Measurements from ENCODE around the gene ZBBX. TPM values are rescaled to one million over a fixed set of nuclear protein-coding genes. Genes with fewer than 3 reads are reported as not detected.

ZBBX gene
- total and polyA plus RNA-seq, 2 of the 8 experiments (the other 6 are each of a cell fraction or from before 2014, with no cell fraction given) = 0.17 to 0.84 TPM

- no peak for TF ChIP-seq CHD7 (IDR thresholded peaks at IDR 0.05; ENCODE audit: insufficient replicate concordance, low read length)
- no peak for TF ChIP-seq RAD21 (IDR thresholded peaks at IDR 0.05 in 1 of 2, conservative IDR thresholded peaks at IDR 0.05 in 1 of 2; ENCODE audit: low read depth in 2 of 2, low read length in 2 of 2)
- no peak for TF ChIP-seq CBX8 (IDR thresholded peaks at IDR 0.05; ENCODE audit: borderline replicate concordance, low read depth, low read length)
- TF ChIP-seq TBP (IDR thresholded peaks at IDR 0.05; ENCODE audit: low read depth, low read length) = no peak
- TF ChIP-seq CHD1 (IDR thresholded peaks at IDR 0.05; ENCODE audit: low read depth, low read length) = no peak
- TF ChIP-seq SRF (IDR thresholded peaks at IDR 0.05; ENCODE audit: low read depth, low read length) = no peak
- TF ChIP-seq SP2 (IDR thresholded peaks at IDR 0.05; ENCODE audit: low read length) = no peak
- TF ChIP-seq USF2 (IDR thresholded peaks at IDR 0.05; ENCODE audit: low read length) = no peak
These were observed 79.9 kb downstream of the ZBBX start (continued) for GRCh38 chr3:167300207-167300606.
